Heart left ventricle (tissue), 13 donors: ENCODE results near the gene NDEL1.

Source experiments
- POLR2A ChIP-seq, 2 donors: fragments of 450-650 bp; IDR thresholded peaks; one replicate each; pipeline ENCODE4 v1.6.1; 2017; ENCODE audit warnings: antibody characterized with exemption in 2 of 2, mild to moderate bottlenecking in 2 of 2, moderate library complexity in 2 of 2
- TF ChIP-seq, protein P1 (sequence below), 12 donors: fragments of 200-600 bp; sonication (generic) in 4 of 12; IDR thresholded peaks; one replicate each; pipeline versions ENCODE4 v1.5.0 to v1.8.0; 2018 to 2022; ENCODE audit warnings: antibody characterized with exemption in 12 of 12, mild to moderate bottlenecking in 5 of 12
- donor health status: ischemic (EF 13 %, LVEDD 7.1; RV severe dilation, severe dysfunction).
- donor health status: DM: no; HTN: yes; CAD: no.
- donor health status: DM: no; HTN: no; CAD: no.
- donor health status: ischemic (EF 25% LVEDD 6.9; RV normal size, moderate dysfunction).
- donor health status: ischemic (EF 25% LVEDD 5.7; RV mildly dilated, moderate dysfunction).
- donor health status: ischemic (EF 35%, LVEDD 5.7; RV mildly dilated, moderate dysfunction).
- donor health status: nonischemic (EF 11% LVEDD 7.7; RV severe dilation, severe dysfunction).
- donor health status: DM: yes; HTN: yes; CAD: no.
- donor health status: PGD.
- donor health status: ischemic (EF 29% LVEDD 5.4; RV normal size, mild dysfunction).
- donor health status: nonischemic (EF 23%, LVEDD 6.1; RV moderate dilation, normal function).

DNA sequence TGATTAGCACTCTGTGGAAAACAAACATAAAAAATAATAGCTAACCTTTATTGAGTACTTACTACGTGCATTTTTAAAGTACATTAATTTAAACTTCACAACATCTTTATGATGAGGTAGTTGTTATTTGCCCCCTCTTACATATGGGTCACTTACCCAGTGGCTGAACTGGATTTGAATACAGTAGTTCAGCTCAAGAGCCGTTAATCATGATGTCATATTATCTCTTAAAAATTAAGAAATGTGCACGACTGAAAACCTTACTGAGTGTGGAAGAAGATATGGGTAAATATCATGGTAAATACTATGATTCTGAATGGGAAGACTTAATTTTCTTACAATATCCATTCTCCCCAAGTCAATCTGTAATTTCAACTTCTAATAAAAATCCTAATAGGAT, 17.6 kb downstream of the NDEL1 start:
- TF ChIP-seq, protein P1, sequence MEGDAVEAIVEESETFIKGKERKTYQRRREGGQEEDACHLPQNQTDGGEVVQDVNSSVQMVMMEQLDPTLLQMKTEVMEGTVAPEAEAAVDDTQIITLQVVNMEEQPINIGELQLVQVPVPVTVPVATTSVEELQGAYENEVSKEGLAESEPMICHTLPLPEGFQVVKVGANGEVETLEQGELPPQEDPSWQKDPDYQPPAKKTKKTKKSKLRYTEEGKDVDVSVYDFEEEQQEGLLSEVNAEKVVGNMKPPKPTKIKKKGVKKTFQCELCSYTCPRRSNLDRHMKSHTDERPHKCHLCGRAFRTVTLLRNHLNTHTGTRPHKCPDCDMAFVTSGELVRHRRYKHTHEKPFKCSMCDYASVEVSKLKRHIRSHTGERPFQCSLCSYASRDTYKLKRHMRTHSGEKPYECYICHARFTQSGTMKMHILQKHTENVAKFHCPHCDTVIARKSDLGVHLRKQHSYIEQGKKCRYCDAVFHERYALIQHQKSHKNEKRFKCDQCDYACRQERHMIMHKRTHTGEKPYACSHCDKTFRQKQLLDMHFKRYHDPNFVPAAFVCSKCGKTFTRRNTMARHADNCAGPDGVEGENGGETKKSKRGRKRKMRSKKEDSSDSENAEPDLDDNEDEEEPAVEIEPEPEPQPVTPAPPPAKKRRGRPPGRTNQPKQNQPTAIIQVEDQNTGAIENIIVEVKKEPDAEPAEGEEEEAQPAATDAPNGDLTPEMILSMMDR (IDR thresholded peaks at IDR 0.05): no peak
- TF ChIP-seq POLR2A (IDR thresholded peaks at IDR 0.05): no peak
